Measurements from ENCODE around the gene CEP104.

The CEP104 gene

DNA sequence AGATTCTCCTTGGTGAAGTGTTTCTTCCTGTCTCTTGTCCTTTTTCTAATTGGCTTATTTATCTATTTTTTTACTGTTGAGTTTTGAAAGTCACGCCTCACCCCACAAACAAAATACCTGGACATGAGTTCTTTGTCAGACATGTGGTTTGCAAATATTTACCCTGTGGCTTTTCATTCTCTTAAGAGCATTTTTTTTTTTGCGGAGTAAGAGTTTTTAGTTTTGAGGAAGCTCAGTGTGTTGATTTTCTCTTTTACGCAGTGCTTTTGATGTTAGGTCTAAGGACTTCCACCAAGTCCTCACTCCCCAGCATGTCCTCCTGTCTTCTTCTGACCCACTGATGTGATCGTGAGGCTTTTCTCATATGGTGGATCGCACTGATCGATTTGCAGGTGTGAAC, 7.9 kb upstream of the CEP104 start:
- no peak for DNase-seq

DNA sequence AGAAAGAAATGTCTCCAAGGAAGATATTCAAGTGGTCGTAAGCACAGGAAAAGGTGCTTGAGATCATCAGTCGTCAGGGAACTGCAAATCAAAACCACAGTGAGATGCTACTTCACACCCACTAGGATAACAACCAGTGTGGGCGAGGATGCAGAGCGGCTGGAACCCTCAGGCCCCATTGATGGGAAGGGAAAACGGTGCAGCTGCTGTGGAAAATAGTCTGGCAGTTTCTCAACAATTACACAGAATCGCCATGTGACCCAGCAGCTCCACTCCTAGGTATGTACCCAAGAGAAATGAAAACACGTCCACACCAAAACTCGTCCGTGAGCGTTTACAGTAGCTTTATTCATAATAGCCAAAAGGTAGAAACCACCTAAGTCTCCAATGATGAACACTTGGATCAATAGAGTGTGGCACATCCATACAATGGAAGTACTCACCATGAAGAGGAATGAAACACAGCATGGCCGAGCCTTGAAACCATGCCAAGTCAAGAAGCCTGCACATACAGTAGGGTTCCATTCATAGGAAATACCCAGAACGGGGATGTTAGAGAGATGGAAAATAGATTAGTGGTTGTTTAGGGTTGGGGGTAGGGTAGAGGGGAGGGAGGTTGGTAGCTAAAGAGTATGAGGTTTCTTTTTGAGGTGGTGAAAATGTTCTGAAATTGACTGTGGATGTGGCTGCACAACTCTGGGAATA, 6.4 kb upstream of the CEP104 start:
- DNase-seq, result no peak

DNA sequence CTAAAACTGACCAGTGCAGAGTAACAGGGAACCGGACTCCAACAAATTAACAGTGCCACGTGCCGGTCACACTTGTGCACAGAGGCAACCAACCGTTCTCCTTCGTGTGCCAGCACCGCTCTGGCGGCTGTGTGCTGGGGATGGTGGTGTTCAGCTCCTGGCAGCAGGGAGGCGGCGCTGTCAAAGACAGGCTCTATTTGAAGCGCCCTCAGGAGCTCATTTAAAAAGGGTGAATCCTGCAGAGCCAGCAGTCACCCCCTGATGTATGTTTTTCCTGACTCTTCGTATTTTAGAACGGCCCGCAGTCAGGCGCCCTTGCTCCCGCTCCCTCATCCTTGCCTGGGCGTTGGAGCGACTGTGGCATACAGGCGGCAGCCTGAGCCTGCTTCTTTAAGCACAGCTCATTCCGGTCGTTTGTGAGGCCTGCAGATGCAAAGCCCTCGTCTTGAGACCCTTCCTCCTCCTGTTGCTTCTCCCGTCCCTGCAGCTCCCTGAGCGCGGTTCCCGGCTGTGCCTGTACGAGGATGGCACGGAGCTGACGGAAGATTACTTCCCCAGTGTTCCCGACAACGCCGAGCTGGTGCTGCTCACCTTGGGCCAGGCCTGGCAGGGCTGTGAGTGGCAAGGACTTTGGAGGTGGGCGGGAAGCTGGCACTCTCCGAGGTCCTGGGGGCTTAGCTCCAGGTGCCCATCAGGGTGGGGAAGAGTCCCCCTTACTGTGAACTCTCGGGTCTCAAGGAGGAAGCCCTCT, 1.4 kb upstream of the CEP104 start:
- peak; percentile 30 for DNase-seq

DNA sequence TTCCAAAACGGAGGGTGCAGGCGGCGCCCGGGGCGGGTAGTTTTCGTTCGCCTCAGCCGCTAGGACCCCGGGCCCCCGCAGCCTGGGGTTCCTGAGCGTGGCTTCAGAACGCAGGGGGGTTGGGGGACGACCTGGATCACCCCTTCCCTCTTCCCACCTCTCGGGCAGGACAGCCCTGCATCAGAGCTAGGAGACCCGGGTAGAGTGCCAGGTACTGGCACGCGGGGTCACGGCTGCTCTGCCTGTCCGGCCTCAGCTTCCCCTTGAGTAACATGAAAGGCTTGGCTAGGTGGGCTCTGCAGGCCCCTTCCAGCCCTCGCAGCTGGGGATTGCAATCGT, 749 bp upstream of the CEP104 start:
- DNase-seq, result no peak

DNA sequence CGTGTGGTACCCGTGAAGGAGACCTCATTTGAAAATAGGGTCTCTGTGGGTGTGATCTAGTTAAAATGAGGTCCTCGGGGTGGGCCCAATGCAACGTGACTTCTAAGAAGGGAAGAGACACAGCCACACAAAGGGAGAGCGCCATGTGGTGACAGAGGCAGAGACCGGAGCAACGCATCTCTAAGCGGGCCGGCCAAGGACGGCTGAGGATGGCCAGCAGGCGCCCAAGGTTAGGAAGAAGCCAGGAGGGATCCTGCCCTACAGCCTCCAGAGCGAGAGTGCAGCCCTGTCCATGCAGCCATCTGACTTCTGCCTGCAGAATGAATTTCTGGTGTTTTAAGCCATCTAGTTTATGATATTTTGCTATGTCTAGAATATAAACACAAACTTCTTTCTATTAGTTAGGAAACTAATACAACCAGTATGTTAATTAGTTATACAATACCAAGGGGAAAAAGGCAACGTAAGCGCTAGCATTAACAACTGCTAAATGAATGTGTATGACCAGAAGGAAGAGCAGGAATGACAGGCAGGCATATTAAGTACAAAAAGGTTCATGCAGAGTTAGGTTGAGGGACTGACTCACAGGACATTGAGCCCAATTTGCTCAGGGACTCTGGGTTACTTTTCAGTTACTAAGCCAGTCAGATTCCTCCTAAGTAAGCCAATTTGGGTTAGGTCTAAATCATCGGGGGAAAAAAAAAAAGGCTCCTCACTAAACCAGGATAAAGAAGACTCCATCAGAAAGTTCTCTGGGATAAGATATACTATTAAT, 4.1 kb downstream of the CEP104 start:
- peak; percentile 47 for DNase-seq

DNA sequence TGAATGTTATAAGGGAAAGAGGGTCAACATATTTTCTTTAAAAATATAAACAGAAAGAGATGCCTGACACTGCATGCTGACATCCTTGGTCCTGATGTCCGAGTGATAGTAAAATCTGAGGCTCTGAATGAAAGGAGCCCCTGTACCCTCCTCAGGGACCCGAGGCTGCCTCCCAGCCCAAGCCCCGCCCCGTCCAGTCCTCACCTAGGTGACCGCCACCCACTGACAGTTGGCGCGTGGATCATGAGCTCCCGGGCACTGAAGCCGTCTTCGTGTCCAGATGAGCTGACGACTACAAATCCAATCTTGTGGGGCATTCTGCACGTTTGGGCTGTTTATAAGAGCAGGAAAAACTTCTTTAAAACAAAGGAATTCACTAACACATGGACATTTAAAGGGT, 4.9 kb downstream of the CEP104 start:
- DNase-seq, result no peak

DNA sequence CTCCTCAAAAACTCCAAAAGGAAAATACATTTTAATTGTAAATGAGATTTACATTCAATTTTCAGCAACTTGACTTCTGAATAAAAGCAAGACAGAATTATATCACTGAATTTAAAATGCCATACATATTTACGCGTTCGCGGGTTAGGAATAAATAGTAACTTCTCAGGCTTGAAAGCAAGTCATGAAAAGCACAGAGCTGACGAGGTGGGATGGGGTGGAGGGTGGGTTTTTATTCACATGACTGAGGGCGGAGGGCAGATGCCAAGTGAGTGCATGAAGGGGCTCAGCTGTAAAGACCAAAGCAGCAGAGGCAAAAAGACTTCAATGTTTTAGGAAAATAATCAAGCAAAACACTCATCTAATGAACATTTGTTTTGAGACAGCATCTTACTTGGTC, 5.7 kb downstream of the CEP104 start:
- DNase-seq, result no peak

DNA sequence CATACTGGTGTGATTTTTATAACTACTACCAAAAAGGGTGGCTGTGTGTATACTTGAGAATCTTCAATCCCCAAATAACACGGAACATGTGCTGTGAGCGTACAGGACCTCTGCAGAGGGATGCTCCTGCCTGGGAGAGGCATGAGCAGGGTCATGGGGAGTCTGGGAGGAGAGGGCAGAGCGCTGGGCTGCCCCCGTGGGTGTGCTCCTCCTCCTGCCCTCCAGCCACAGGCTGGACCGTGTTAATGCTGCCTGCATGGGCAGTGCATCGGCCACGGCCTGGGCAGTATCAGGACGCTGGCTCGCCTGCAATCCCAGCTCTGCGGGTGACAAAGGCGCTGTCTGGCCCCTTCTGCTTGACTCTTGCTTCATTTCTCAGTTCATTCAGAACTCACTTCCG, 6.2 kb downstream of the CEP104 start:
- DNase-seq, result no peak

DNA sequence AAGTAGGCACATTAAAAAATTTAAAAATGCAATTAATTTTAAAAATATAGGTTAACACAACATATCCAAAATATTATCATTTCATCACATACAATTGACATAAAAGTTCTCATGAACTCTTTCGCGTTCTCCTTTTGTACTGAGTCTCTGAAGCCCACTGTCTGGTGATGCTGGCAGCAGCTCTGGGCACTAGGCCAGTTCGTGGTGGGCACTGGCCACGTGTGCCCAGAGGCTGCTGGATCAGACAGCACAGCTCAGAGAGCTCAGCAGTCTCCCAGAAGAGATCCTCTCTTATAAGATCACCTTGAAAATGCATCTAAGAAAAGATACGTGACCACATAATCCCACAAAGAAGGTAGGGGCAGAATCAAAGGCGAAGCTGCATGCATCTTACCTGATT, 9.9 kb downstream of the CEP104 start:
- DNase-seq, result no peak

DNA sequence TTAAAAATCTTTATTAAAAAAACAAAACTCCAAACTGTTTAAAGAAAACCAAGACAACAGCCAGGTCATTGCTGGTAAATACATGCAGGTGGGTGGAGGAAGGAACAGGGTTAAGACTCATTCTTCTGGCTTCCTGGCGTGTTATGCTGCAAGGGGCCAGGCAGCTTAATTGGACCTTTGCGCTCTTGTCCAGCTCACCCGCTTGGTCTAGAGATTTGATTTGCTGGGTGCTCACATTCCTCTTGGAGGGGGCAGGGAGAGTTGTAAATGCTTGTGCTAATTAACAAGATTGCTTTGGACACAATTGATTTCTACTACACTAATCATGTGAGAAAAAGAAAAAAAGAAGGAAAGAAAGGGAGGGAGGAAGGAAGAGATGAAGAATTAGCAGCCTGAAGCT, 10.5 kb downstream of the CEP104 start:
- DNase-seq, result no peak

DNA sequence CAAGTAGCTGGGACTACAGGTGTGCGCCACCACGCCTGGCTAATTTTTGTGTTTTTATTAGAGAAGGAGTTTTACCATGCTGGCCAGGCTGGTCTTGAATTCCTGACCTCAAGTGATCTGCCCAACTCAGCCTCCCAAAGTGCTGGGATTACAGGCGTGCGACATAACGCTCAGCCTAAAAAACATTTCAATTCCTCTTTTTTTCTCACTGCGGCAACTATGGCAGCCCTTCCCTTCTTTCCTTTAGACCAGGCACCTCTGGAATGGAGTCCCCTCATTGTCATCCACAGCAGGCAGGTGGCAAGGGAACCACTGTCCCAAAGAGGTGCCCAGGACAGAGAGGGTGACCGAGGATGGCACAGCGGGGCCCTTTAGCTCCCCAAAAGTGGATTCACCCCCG, 14.1 kb downstream of the CEP104 start:
- DNase-seq, result no peak

DNA sequence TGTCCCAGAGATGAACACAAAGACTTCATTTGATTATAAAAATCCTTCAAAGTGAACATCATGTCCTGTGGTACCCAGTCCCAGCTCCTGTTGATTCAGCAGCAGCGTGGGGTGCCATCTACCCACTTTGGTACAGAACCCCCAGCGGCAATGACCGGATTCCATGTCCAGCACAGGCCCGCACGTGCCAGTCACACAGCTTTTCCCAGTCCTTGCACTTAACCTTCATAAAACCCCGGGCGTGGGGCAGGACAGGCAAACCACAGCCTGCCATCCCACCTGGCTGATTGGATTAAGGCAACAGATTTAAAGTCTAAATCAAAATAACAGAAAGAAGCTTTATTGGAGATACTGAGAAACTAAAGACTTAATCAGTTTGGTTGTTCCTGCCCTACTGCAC, 15.5 kb downstream of the CEP104 start:
- peak; percentile 86 for DNase-seq

DNA sequence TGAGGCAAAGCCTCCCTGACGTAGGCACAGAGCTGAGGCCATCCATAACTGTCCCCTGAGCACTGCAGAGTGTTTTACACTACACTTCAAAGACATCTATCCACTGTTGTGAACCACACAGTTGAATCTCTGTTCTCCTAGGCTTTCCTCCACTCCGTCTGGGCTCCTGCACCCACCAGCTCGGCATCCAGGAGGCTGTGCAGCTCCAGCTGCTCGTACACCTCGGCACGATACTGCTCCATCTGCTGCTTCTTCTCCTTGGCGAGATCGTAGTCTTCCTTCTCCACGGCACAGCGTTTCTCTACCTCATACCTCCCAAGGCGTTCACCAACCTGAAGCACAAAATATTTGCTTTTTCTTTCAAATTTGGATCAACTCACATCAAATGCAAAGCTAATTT, 18.2 kb downstream of the CEP104 start:
- no peak for DNase-seq

DNA sequence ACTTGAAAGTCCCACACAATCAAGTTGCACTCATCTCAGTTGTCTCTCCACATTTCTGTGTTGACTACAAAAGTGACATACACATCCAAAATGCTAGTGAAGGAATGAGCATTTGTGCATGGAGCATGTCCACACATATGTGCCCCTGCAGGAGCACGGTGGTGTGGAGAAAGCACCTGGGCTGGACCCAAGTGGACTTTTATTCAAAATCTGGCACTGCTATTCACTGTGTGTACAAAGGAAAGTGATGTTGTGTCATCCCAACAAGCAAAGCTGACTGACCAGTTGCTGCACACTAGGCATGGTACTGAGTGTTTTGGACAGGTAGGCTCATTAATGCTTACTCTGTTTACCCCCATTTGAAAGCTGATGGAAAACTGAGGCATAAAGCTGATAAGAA, 19.3 kb downstream of the CEP104 start:
- DNase-seq, result no peak

DNA sequence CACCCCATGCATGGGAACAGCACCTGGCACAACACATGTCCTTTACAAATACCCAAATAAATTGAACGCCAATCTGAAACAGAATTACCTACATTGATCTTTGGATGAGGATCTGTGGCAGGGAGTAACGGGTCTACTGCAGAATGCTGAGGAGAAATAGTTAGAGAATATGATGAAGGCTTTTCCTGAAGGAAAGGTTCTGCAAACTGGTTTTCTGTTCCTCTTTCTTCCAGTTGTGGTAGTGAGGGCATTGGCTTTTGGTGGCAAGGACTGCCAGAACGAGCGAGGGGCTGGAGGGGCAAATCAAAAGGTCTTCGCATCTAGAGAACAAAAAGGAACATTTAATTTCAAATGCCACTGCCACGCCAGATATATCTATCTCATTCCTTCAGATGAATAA, 19.8 kb downstream of the CEP104 start:
- DNase-seq, result no peak

DNA sequence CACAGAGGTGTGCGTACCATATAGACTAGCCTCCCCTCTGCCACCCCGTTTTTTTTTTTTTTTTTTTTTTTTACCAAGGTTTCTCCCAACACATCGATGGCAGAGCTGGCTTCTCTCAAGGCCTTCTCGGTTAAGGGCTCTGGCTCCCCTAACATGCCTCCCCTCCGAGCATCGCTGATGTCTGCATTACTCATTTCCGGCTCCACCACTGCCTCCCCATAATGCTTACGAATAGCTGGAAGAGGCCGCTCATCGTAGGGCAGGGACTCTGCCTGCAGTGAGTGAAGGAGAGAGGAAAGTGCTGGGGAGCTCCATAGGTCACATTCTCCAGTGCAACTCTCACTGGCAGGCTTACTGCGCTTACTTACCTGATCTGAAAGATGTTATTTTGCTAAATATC, 20.6 kb downstream of the CEP104 start:
- DNase-seq, result no peak

DNA sequence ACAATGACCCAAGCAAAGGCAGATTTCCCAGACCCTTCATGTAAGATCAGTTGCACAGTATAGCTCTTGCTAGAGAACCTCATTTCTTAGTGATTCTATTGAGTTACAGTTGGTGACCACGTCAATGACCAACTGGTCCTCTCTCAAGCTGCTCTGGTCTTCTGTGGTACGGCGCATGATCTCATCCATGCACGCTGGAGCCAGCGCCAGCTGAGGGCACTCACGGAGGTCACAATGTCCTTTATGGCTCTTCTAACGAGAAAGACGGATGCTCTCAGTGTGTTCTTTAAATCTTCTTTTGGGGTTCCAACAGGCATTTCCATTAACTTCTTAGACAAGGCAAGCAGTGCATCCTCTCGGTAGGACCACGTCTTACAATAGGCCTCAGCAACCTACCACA, 22.3 kb downstream of the CEP104 start:
- DNase-seq, result no peak

DNA sequence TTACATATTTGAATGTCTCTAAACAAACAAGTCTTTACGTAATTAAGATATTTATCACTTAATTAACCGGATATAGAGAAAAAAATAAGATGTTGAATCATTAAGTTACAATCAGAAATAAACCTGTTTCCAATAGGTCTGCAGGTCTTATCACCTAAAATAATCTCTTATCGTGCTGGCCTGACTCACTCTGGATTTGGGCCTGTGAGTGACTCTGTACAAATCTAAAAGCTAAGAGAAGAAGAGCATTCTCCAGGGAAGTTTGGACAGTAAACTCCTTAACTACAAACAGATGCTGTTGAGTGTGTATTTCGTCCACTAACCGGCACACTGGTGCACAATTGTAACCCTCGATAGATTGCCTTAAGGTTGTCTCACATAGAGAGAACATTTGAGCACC, 25.3 kb downstream of the CEP104 start:
- no peak for DNase-seq

DNA sequence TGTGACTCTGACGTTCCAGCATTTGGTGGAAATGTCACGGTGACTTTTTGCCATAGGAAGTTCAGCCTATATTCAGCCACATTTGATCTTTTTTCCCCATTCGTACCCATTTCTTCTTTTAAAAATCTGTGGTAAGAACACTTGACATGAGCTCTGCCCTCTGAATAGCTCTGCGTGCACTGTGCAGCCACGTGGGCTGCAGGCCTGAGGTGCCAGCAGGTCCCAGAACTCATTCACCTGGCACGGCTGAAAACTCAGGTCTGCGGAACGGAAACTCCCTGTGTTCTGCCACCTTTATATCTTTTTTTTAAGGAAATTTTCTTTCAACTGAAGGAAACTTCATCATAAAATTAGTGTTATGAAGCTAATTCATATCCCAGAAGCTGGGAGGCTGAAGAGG, 28.6 kb downstream of the CEP104 start:
- DNase-seq, result no peak

DNA sequence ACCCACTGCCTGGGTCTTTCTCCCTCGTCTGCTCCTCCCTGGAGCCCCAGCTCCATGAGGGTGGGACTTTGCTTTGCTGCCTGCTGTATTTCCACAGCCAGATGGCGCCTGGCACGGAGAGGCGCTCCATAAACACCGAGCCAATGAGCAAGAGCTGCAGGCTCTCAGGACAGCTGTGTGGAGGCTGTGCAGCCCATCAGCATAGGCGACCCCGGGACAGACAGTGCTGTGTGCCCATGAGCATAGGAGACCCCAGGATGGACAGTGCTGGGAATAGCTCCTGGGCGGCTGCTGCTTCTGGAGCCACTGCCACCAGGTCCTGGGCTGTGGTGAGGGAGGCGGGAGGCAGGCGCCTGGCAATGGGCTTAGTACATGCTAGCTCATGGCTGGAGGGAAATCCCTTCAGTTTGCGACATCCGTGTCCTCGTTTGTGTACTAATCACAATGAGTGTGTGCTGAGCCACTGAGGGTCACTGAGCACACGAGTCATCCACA, 29.2 kb downstream of the CEP104 start:
- peak; percentile 66 for DNase-seq

DNA sequence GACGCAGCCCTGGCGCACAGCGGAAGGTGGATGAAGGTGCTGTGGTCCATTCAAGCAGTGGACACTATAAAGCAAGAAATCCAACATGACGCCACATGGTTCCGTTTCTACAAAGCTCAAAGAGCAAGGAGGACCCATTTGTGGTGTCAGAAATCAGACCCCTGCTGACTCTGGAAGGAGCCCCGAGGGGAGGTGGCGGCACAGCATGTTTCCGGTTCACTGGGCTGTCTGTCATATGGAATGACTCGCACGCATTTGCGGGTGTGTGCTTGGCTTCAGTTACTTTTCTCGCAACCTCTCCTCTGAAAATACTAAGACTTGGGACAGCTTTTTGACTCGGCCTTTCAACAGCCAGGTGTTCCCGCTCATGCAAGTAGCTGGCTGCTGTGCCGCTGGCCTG, 31.7 kb downstream of the CEP104 start:
- no peak for DNase-seq

DNA sequence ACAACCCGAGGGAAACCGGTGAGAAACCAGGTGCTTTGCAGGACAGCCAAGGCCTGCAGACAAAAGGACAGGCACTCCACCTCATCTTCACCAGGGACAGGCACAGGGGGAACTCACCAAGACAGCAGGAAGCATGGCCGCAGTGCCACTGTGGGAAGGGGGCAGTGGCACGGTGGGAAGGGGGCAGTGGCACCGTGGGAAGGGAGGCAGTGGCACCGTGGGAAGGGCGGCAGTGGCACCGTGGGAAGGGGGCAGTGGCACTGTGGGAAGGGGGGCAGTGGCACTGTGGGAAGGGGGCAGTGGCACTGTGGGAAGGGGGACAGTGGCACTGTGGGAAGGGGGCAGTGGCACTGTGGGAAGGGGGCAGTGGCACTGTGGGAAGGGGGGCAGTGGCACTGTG, 32.4 kb downstream of the CEP104 start:
- DNase-seq, result no peak

DNA sequence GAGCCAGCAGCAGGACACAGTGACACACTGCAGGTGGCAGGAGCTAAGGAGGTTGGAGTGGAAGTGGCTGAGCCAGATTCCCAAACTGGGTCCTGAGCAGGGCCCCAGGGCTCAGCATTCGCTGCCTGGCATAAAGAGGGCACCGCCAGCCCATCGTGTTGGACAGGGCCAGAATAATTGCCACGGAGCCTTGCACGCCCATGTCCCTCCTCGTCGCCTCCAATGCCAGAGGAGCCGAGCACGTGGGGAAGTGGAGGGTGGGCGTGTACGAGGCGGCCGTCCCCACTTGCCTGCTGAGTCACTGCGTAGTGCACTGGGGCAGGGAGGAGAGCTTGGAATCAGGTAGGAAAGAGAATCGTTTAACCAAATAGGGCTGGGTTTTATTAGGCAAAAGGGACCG, 34.6 kb downstream of the CEP104 start:
- no peak for DNase-seq

DNA sequence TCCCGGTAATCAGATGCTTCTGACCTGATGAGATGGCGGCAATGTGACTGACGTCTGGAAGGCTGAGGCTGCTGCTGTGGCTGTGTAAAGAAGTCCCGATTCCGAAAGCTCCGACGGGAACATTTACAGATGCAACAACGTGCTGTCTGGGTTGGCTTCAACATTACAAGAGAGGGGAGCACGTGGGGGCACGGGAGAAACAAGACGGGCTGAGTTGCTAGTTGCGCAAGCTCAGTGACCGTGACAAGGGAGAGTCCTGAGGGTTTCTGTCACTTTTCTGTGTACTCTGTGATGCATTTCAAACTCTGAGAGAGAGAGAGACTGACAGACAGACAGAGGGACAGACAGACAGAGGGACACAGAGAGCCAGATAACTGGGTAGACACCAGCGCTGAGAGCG, 35.1 kb downstream of the CEP104 start:
- DNase-seq, result no peak

Data from NCI-H82 (cell line).